MM.1S (cell line): Measurements from ENCODE around the gene ECHS1.

ENCODE experiments used
- EZH2 ChIP-seq: fragments of 300-600 bp; sonication (generic); optimal IDR thresholded peaks from 2 replicates; pipeline ENCODE3; 2017; ENCODE audit warnings: low read depth, mild to moderate bottlenecking, antibody characterized with exemption, low read length, mixed read lengths
- EZH2phosphoT487 ChIP-seq: fragments of 300-600 bp; sonication (generic); IDR thresholded peaks from 2 replicates; pipeline ENCODE4 v1.6.1; 2018; ENCODE audit warnings: antibody characterized with exemption, low read length
- TF ChIP-seq, protein P1 (sequence below): fragments of 300-600 bp; sonication (generic); IDR thresholded peaks from 2 replicates; pipeline ENCODE4 v1.5.1; 2016; ENCODE audit warnings: antibody characterized with exemption, low read length, mixed read lengths

DNA sequence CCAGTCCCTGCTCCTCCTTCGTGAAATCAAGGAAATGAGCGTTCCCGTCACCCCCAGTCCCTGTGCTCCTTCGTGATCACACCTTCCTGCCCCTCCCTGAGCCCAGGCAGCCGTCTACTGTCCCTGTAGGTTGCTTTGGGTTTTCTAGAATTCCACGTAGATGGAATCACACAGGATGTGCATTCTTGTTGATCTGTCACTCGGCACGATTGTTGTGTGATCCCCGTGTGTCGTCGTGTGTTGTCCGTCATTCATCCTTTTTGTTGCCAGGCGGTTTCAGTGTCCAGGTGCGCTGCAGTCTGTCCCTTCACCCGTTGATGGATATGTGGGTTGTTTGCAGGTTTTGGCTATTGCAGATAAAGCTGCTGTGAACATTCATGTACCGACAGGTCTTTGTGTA lies 30.2 kb upstream of the ECHS1 start:
- TF ChIP-seq, protein P1, sequence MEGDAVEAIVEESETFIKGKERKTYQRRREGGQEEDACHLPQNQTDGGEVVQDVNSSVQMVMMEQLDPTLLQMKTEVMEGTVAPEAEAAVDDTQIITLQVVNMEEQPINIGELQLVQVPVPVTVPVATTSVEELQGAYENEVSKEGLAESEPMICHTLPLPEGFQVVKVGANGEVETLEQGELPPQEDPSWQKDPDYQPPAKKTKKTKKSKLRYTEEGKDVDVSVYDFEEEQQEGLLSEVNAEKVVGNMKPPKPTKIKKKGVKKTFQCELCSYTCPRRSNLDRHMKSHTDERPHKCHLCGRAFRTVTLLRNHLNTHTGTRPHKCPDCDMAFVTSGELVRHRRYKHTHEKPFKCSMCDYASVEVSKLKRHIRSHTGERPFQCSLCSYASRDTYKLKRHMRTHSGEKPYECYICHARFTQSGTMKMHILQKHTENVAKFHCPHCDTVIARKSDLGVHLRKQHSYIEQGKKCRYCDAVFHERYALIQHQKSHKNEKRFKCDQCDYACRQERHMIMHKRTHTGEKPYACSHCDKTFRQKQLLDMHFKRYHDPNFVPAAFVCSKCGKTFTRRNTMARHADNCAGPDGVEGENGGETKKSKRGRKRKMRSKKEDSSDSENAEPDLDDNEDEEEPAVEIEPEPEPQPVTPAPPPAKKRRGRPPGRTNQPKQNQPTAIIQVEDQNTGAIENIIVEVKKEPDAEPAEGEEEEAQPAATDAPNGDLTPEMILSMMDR, result no peak
- no peak for TF ChIP-seq EZH2
- no peak for TF ChIP-seq EZH2phosphoT487
